ENCODE data around the gene SLC12A5.
"Not testable (repeated sequence)": the region's sequence is repeated elsewhere in the genome, so short reads cannot be mapped to it uniquely, and the experiment has no call there.

Gene SLC12A5

GRCh38 chr20:46093531-46093930 is 64.5 kb downstream of the SLC12A5 start:
- peak; percentile 17 for TF ChIP-seq CTCF (IDR thresholded peaks at IDR 0.05; ENCODE audit: extremely low read depth, insufficient read depth, missing control alignments)
- DNase-seq (ENCODE audit: low spot score): no peak
- in situ Hi-C loops (cut with MboI; ENCODE audit: low pct_unique_long_range_greater_than_20kb, low sequenced_read_pairs, unreplicated experiment): no loop called here

- DNase-seq (ENCODE audit: low spot score): no peak
- in situ Hi-C loops (cut with MboI; ENCODE audit: low pct_unique_long_range_greater_than_20kb, low sequenced_read_pairs, unreplicated experiment): no loop called here
- TF ChIP-seq CTCF (IDR thresholded peaks at IDR 0.05; ENCODE audit: extremely low read depth, insufficient read depth, missing control alignments): peak; percentile 67
These were observed 70.7 kb downstream of the SLC12A5 start for GRCh38 chr20:46099491-46100287.

GRCh38 chr20:46100444-46100843 is 71.4 kb downstream of the SLC12A5 start:
- DNase-seq (ENCODE audit: low spot score); in situ Hi-C loops (cut with MboI; ENCODE audit: low pct_unique_long_range_greater_than_20kb, low sequenced_read_pairs, unreplicated experiment): not testable (repeated sequence)

- in situ Hi-C loops (cut with MboI; ENCODE audit: low pct_unique_long_range_greater_than_20kb, low sequenced_read_pairs, unreplicated experiment): no loop called here
- DNase-seq (ENCODE audit: low spot score): no peak
- TF ChIP-seq CTCF (IDR thresholded peaks at IDR 0.05; ENCODE audit: extremely low read depth, insufficient read depth, missing control alignments): no peak
These were observed 72.0 kb downstream of the SLC12A5 start for GRCh38 chr20:46100988-46101387.

- in situ Hi-C loops (cut with MboI; ENCODE audit: low pct_unique_long_range_greater_than_20kb, low sequenced_read_pairs, unreplicated experiment): no loop called here
- no peak for TF ChIP-seq CTCF (IDR thresholded peaks at IDR 0.05; ENCODE audit: extremely low read depth, insufficient read depth, missing control alignments)
- DNase-seq (ENCODE audit: low spot score): no peak
These were observed 72.9 kb downstream of the SLC12A5 start for GRCh38 chr20:46101957-46102356.

DNA sequence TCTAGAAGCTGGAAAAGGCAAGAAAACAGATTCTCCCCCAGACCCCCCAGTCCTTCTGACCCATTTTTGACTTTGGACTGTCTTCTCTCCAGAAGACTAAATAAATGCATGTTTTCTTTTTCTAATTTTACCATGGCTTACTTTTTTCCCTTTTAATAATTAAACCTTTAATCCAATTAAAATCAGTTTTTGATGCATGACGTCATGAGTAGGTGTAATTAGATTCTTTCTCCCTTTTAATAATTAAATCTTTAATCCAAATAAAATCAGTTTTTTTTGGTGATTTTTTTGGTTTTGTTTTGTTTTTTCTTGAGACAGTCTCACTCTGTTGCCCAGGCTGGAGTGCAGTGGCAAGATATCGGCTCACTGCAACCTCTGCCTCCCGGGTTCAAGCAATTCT is 73.9 kb downstream of the SLC12A5 start:
- TF ChIP-seq CTCF (IDR thresholded peaks at IDR 0.05; ENCODE audit: extremely low read depth, insufficient read depth, missing control alignments): no peak
- no peak for DNase-seq (ENCODE audit: low spot score)
- in situ Hi-C loops (cut with MboI; ENCODE audit: low pct_unique_long_range_greater_than_20kb, low sequenced_read_pairs, unreplicated experiment): no loop called here

- DNase-seq (ENCODE audit: low spot score): no peak
- in situ Hi-C loops (cut with MboI; ENCODE audit: low pct_unique_long_range_greater_than_20kb, low sequenced_read_pairs, unreplicated experiment): no loop called here
- TF ChIP-seq CTCF (IDR thresholded peaks at IDR 0.05; ENCODE audit: extremely low read depth, insufficient read depth, missing control alignments): no peak
These were observed 75.2 kb downstream of the SLC12A5 start for GRCh38 chr20:46104262-46104661.
